ENCODE results near the gene ACAP3. TPM values are rescaled to one million over a fixed set of nuclear protein-coding genes. Genes with fewer than 3 reads are reported as not detected.

Gene ACAP3
- 59.1 and 61.4 TPM in 2 replicates for total RNA-seq
- polyA plus RNA-seq, result 45.7 and 63.6 TPM in 2 replicates

GRCh38 chr1:1307923-1308755 lies at the start of gene ACAP3, which contains the start of gene PUSL1:
Gene ACAP3 (minus strand): TSS chr1:1307930. CDS start chr1:1307815, 115 bp downstream.
Gene PUSL1 (plus strand): TSS chr1:1308597. CDS start chr1:1308644, 47 bp downstream.
- H3K27ac ChIP-seq, result peak within 1 kb of the TSS; percentile 63
- peak; percentile 95 to 96 for DNase-seq (ENCODE audit: low read depth in 1 of 2, low spot score in 1 of 2)

GRCh38 chr1:1356796-1357401 lies 49.2 kb upstream of the ACAP3 start:
- Histone ChIP-seq H3K36me3 (no peaks in the 10 kb centered on the region), H3K27ac (peak overlapping the region; percentile 92), H3K4me1 (ENCODE audit: low read depth) (peaks cover 39% of the 10 kb centered on the region), H3K9me3 (ENCODE audit: low read depth) (no peaks in the 10 kb centered on the region), H3K4me3 (no peak overlapping the region), H3K27me3 (peaks cover 12% of the 10 kb centered on the region)
- TF ChIP-seq, protein P1, sequence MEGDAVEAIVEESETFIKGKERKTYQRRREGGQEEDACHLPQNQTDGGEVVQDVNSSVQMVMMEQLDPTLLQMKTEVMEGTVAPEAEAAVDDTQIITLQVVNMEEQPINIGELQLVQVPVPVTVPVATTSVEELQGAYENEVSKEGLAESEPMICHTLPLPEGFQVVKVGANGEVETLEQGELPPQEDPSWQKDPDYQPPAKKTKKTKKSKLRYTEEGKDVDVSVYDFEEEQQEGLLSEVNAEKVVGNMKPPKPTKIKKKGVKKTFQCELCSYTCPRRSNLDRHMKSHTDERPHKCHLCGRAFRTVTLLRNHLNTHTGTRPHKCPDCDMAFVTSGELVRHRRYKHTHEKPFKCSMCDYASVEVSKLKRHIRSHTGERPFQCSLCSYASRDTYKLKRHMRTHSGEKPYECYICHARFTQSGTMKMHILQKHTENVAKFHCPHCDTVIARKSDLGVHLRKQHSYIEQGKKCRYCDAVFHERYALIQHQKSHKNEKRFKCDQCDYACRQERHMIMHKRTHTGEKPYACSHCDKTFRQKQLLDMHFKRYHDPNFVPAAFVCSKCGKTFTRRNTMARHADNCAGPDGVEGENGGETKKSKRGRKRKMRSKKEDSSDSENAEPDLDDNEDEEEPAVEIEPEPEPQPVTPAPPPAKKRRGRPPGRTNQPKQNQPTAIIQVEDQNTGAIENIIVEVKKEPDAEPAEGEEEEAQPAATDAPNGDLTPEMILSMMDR (IDR thresholded peaks at IDR 0.05; ENCODE audit: low read depth, low read length), result no peak
- no peak for DNase-seq (ENCODE audit: low read depth in 1 of 2, low spot score in 1 of 2)

More at GRCh38 chr1:1307923-1308755, at the start of gene ACAP3, which contains the start of gene PUSL1:
- peak within 1 kb of the TSS; percentile 90 for H3K4me3 ChIP-seq
- H3K27me3 ChIP-seq, result no peaks in the 10 kb centered on the region
- peaks cover 6% of the 10 kb centered on the region for H3K36me3 ChIP-seq
- TF ChIP-seq, protein P1 (IDR thresholded peaks at IDR 0.05; ENCODE audit: low read depth, low read length), result no peak
- H3K4me1 ChIP-seq (ENCODE audit: low read depth), result peaks cover 18% of the 10 kb centered on the region
- no peaks in the 10 kb centered on the region for H3K9me3 ChIP-seq (ENCODE audit: low read depth)

- H3K4me3 ChIP-seq, result no peak overlapping the region
- no peaks in the 10 kb centered on the region for H3K9me3 ChIP-seq (ENCODE audit: low read depth)
- H3K36me3 ChIP-seq, result no peaks in the 10 kb centered on the region
- H3K27ac ChIP-seq, result no peak overlapping the region
- H3K27me3 ChIP-seq, result peaks cover 12% of the 10 kb centered on the region
- TF ChIP-seq, protein P1 (IDR thresholded peaks at IDR 0.05; ENCODE audit: low read depth, low read length), result no peak
- DNase-seq (ENCODE audit: low read depth in 1 of 2, low spot score in 1 of 2), result no peak
- H3K4me1 ChIP-seq (ENCODE audit: low read depth), result peaks cover 40% of the 10 kb centered on the region
Observed at GRCh38 chr1:1356166-1356795, 48.6 kb upstream of the ACAP3 start.

- Histone ChIP-seq H3K27me3 (peaks cover 12% of the 10 kb centered on the region), H3K4me3 (peak overlapping the region; percentile 7), H3K36me3 (no peaks in the 10 kb centered on the region), H3K27ac (no peak overlapping the region), H3K4me1 (ENCODE audit: low read depth) (peaks cover 34% of the 10 kb centered on the region), H3K9me3 (ENCODE audit: low read depth) (no peaks in the 10 kb centered on the region)
- DNase-seq (ENCODE audit: low read depth in 1 of 2, low spot score in 1 of 2), result peak; percentile 28 to 50
- TF ChIP-seq, protein P1 (IDR thresholded peaks at IDR 0.05; ENCODE audit: low read depth, low read length), result no peak
Observed at GRCh38 chr1:1355416-1355815, 47.7 kb upstream of the ACAP3 start.

All from cardiac muscle cell (in vitro differentiated cells and primary cell).